SK-N-SH (cell line): ENCODE results near the gene MYL5. TPM values are rescaled to one million over a fixed set of nuclear protein-coding genes. Genes with fewer than 3 reads are reported as not detected.

Experiments
- CTCF ChIA-PET: fragments of 300-600, 350-600 bp; formaldehyde crosslinking; extraction: SDS; loops from one replicate; lab custom pipeline; 2021; lab: Yijun Ruan, JAX
- POLR2A ChIA-PET: fragments of 350-600 bp; sonication (Branson Sonifier 250); formaldehyde crosslinking; extraction: SDS; loops from one replicate; lab custom pipeline; 2020; ENCODE audit warnings: antibody characterized with exemption, inconsistent platforms; lab: Yijun Ruan, JAX
- DNase-seq: peaks from one replicate; pipeline ENCODE4 v3.0.0; 2012
- H2AFZ ChIP-seq: fragments of 200-600 bp; sonication (generic); 2 replicates; pipeline ENCODE4 v1.8.1; 2016; ENCODE audit warnings: antibody characterized with exemption, mild to moderate bottlenecking, low read depth
- H3F3A ChIP-seq: fragments of 200-600 bp; sonication (generic); replicated peaks from 2 replicates; pipeline ENCODE3; 2016; ENCODE audit warnings: antibody characterized with exemption, mild to moderate bottlenecking; ENCODE audit not compliant: insufficient read depth
- H3K27ac ChIP-seq, 2 experiments: fragments of 200-500 bp in 1 of 2; fragments of 200-600 bp in 1 of 2; sonication (Bioruptor generic) in 1 of 2; sonication (generic), shearing (Covaris generic) in 1 of 2; 2 replicates each; pipeline versions ENCODE4 v1.5.1 to v1.6.1; 2014 to 2016; ENCODE audit warnings: low read depth in 2 of 2, inconsistent platforms in 1 of 2, low read length in 1 of 2, mild to moderate bottlenecking in 1 of 2, mixed read lengths in 1 of 2
- H3K27me3 ChIP-seq: fragments of 200-600 bp; sonication (generic), shearing (Covaris generic); 2 replicates; pipeline ENCODE4 v1.6.1; 2016; ENCODE audit warnings: mixed run types; ENCODE audit not compliant: insufficient read depth
- H3K36me3 ChIP-seq, 2 experiments: fragments of 200-500 bp in 1 of 2; fragments of 200-600 bp in 1 of 2; sonication (Bioruptor generic) in 1 of 2; sonication (generic) in 1 of 2; replicated peaks in 1 of 2; 2 replicates each; pipeline versions ENCODE3 to v1.5.1; 2014 to 2016; ENCODE audit warnings: low read length in 1 of 2, mild to moderate bottlenecking in 1 of 2; ENCODE audit not compliant: insufficient read depth in 2 of 2, control insufficient read depth in 1 of 2
- H3K4me1 ChIP-seq, 2 experiments: fragments of 200-500 bp in 1 of 2; fragments of 200-600 bp in 1 of 2; sonication (Bioruptor generic) in 1 of 2; sonication (generic), shearing (Covaris generic) in 1 of 2; 2 replicates each; pipeline versions ENCODE4 v1.5.1 to v1.6.1; 2014 to 2016; ENCODE audit warnings: low read depth in 1 of 2, low read length in 1 of 2, mixed run types in 1 of 2; ENCODE audit not compliant: insufficient read depth in 2 of 2, control insufficient read depth in 1 of 2
- H3K4me2 ChIP-seq: fragments of 200-600 bp; sonication (generic), shearing (Covaris generic); 2 replicates; pipeline ENCODE4 v1.6.1; 2017; ENCODE audit warnings: mixed run types
- H3K4me3 ChIP-seq, 2 experiments: fragments of 200-500 bp in 1 of 2; fragments of 200-600 bp in 1 of 2; sonication (Bioruptor generic) in 1 of 2; sonication (generic), shearing (Covaris generic) in 1 of 2; 2 replicates each; pipeline versions ENCODE4 v1.5.1 to v1.8.1; 2014 to 2016; ENCODE audit warnings: low read depth in 2 of 2, inconsistent platforms in 1 of 2, low read length in 1 of 2, mild to moderate bottlenecking in 1 of 2, mixed read lengths in 1 of 2, moderate library complexity in 1 of 2
- H3K79me2 ChIP-seq: fragments of 200-600 bp; sonication (generic); 2 replicates; pipeline ENCODE4 v1.8.1; 2017; ENCODE audit warnings: mild to moderate bottlenecking; ENCODE audit not compliant: insufficient read depth
- H3K9ac ChIP-seq: fragments of 200-600 bp; sonication (generic); 2 replicates; pipeline ENCODE4 v1.6.1; 2017; ENCODE audit warnings: mixed run types
- H3K9me2 ChIP-seq: fragments of 200-600 bp; sonication (generic); 2 replicates; pipeline ENCODE4 v1.6.1; 2017; ENCODE audit warnings: mixed run types
- H3K9me3 ChIP-seq: fragments of 200-600 bp; sonication (generic); 2 replicates; pipeline ENCODE4 v1.6.1; 2017; ENCODE audit warnings: mixed run types, mild to moderate bottlenecking, moderate library complexity
- H4K20me1 ChIP-seq: fragments of 200-600 bp; sonication (generic); 2 replicates; pipeline ENCODE4 v1.6.1; 2017; ENCODE audit warnings: mild to moderate bottlenecking, mixed run types; ENCODE audit not compliant: insufficient read depth
- ELF1 ChIP-seq: IDR thresholded peaks from 2 replicates; pipeline ENCODE4 v1.4.0; 2012
- EP300 ChIP-seq, 2 experiments: IDR thresholded peaks; 2 replicates each; pipeline versions ENCODE4 v1.4.0 to v1.6.1; 2012; ENCODE audit warnings: borderline replicate concordance in 1 of 2, low read depth in 1 of 2, low read length in 1 of 2
- JUND ChIP-seq: IDR thresholded peaks from 2 replicates; pipeline ENCODE4 v1.4.0; 2012
- MEF2A ChIP-seq: IDR thresholded peaks from 2 replicates; pipeline ENCODE4 v1.4.0; 2012; ENCODE audit warnings: low read depth, borderline replicate concordance
- POLR2AphosphoS5 ChIP-seq: IDR thresholded peaks from 2 replicates; pipeline ENCODE4 v1.6.1; 2012; ENCODE audit warnings: low read depth, low read length
- RAD21 ChIP-seq: IDR thresholded peaks from 2 replicates; pipeline ENCODE4 v1.6.1; 2012; ENCODE audit warnings: mild to moderate bottlenecking, low read length
- RFX5 ChIP-seq: IDR thresholded peaks from 2 replicates; pipeline ENCODE4 v1.6.1; 2012; ENCODE audit warnings: mild to moderate bottlenecking, improper control_type of control experiment, low read length
- RXRA ChIP-seq: IDR thresholded peaks from 2 replicates; pipeline ENCODE4 v1.4.0; 2012; ENCODE audit warnings: low read depth, mild to moderate bottlenecking, borderline replicate concordance
- SMC3 ChIP-seq: IDR thresholded peaks from 2 replicates; pipeline ENCODE4 v1.6.1; 2012; ENCODE audit warnings: low read depth, low read length, improper control_type of control experiment
- TEAD4 ChIP-seq: IDR thresholded peaks from 2 replicates; pipeline ENCODE4 v1.4.0; 2012; ENCODE audit warnings: mild to moderate bottlenecking, borderline replicate concordance; ENCODE audit not compliant: insufficient read depth
- WGBS: methylation state at CpG from one replicate; pipeline ENCODE4 v1.1.6; 2017; ENCODE audit warnings: low lambda C conversion rate; 5-methylcytosine and 5-hydroxymethylcytosine counted together
- polyA plus RNA-seq, 3 experiments: library from polyadenylated mRNA; depleted of rRNA; stranded (reverse); fragments of >200 nt; gene quantifications; 2 replicates each; pipeline ENCODE4 v1.2.3, GENCODE V29; 2012
- TF ChIP-seq, protein P1 (sequence below): fragments of 200-600 bp; sonication (generic); IDR thresholded peaks from 2 replicates; pipeline ENCODE4 v1.6.1; 2017; ENCODE audit warnings: antibody characterized with exemption, mild to moderate bottlenecking, moderate library complexity
- TF ChIP-seq, protein P2 (sequence below): IDR thresholded peaks from 2 replicates; pipeline ENCODE4 v1.4.0; 2012; ENCODE audit warnings: low read depth, borderline replicate concordance
- TF ChIP-seq, protein P3 (sequence below): IDR thresholded peaks from 2 replicates; pipeline ENCODE4 v1.4.0; 2012; ENCODE audit warnings: low read depth, borderline replicate concordance
- TF ChIP-seq, protein P4 (sequence below): fragments of 150-350 bp; IDR thresholded peaks from 2 replicates; pipeline ENCODE4 v1.6.1; 2016; ENCODE audit warnings: mild to moderate bottlenecking, low read depth, low read length

MYL5 gene
- polyA plus RNA-seq, 1 of the 3 experiments (the other 2 are of a cell fraction), result 46.9 TPM

DNA sequence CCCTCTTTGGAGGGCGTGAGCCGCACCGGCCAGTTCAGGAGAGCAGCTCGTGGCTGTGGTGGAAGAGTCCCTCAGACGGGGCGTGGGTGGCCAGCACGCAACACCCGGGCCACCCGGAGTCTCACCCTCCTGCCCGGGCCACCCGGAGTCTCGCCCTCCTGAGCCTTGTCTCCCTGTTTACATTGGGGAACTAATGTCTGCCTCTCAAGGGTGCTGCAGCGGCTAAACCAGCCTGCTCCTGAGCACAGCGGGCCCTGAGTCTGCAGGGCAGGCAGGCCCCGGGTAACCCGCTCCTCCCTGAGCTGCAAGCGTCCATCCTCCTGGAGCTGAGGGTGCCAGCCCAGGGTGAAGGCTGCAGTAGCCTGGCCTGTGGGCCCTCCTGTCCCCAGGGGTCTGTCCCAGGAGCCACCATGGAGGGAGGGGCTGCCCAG is 46.0 kb upstream of the MYL5 start:
- H3K4me3 ChIP-seq, result no peak overlapping the region
- no peak for DNase-seq
- no peaks in the 10 kb centered on the region for H3K36me3 ChIP-seq
- H3K4me2 ChIP-seq, result no peak overlapping the region
- no peaks in the 10 kb centered on the region for H4K20me1 ChIP-seq
- no peak overlapping the region for H3K27ac ChIP-seq
- H3K9me3 ChIP-seq, result no peaks in the 10 kb centered on the region
- CTCF ChIA-PET, result no interaction called here
- H3F3A ChIP-seq, result no peaks in the 10 kb centered on the region
- H3K79me2 ChIP-seq, result no peaks in the 10 kb centered on the region
- no CpG with 5 or more reads among the region's 17 CpGs for WGBS
- no peaks in the 10 kb centered on the region for H3K9me2 ChIP-seq
- H3K4me1 ChIP-seq, result no peaks in the 10 kb centered on the region
- POLR2A ChIA-PET, result no interaction called here
- no peaks in the 10 kb centered on the region for H3K27me3 ChIP-seq
- no peak for TF ChIP-seq POLR2AphosphoS5
- no peak overlapping the region for H3K9ac ChIP-seq
- no peak overlapping the region for H2AFZ ChIP-seq

DNA sequence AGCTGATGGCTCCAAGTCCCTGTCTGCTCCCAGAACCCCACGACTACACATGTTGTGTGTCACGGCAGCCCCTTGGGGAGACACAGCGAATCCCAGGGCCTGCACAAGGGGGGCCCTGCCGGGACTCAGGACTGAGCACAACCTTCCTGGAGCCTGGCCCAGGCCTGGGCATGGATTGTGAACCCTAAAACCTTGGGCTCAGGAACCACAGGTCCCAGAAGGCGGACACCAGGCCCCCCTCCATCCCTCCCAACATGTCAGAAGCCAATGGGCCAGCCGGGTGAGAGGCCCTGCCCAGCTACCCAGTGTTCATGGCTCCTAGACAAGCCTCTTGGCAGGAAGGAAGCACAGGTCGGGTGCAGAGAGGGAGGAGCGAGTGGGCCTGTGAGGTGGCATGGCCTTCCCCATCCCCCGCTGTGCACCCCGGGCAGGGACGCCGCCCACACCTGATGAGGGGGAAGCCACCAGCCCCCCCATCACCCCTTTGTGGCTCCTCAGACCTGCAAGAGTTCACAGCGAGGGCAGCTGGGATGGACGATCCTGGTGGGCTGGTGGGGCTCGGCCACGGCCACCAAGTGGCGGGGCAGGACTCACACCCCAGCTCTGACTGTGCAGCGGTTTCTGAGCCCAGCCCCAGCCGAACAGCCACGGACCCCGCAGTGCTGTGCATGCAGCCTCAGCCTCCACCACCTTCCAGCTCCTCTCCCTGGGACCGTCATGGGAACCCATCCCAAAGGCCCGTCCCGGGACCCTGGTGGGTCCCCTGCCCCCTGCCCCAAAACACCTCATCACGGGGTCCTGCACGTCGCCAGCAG is 45.3 kb upstream of the MYL5 start:
- TF ChIP-seq, protein P1, sequence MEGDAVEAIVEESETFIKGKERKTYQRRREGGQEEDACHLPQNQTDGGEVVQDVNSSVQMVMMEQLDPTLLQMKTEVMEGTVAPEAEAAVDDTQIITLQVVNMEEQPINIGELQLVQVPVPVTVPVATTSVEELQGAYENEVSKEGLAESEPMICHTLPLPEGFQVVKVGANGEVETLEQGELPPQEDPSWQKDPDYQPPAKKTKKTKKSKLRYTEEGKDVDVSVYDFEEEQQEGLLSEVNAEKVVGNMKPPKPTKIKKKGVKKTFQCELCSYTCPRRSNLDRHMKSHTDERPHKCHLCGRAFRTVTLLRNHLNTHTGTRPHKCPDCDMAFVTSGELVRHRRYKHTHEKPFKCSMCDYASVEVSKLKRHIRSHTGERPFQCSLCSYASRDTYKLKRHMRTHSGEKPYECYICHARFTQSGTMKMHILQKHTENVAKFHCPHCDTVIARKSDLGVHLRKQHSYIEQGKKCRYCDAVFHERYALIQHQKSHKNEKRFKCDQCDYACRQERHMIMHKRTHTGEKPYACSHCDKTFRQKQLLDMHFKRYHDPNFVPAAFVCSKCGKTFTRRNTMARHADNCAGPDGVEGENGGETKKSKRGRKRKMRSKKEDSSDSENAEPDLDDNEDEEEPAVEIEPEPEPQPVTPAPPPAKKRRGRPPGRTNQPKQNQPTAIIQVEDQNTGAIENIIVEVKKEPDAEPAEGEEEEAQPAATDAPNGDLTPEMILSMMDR, result no peak
- TF ChIP-seq, protein P2, sequence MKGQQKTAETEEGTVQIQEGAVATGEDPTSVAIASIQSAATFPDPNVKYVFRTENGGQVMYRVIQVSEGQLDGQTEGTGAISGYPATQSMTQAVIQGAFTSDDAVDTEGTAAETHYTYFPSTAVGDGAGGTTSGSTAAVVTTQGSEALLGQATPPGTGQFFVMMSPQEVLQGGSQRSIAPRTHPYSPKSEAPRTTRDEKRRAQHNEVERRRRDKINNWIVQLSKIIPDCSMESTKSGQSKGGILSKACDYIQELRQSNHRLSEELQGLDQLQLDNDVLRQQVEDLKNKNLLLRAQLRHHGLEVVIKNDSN, result no peak
- TF ChIP-seq ELF1, result no peak
- TF ChIP-seq, all 33 proteins: peak for 0
- H3K27ac ChIP-seq, result no peak overlapping the region
- WGBS, result 57% methylated on average over 12 of the region's 27 CpGs
- no peak overlapping the region for H3K4me3 ChIP-seq
- no peaks in the 10 kb centered on the region for H3K27me3 ChIP-seq
- no peaks in the 10 kb centered on the region for H4K20me1 ChIP-seq
- H3K9me3 ChIP-seq, result no peaks in the 10 kb centered on the region
- H3K9ac ChIP-seq, result no peak overlapping the region
- DNase-seq, result peak; percentile 16
- CTCF ChIA-PET, result no interaction called here
- no peaks in the 10 kb centered on the region for H3K9me2 ChIP-seq
- POLR2A ChIA-PET, result no interaction called here
- no peaks in the 10 kb centered on the region for H3K4me1 ChIP-seq
- H3F3A ChIP-seq, result no peaks in the 10 kb centered on the region
- no peaks in the 10 kb centered on the region for H3K36me3 ChIP-seq
- H3K4me2 ChIP-seq, result no peak overlapping the region
- H3K79me2 ChIP-seq, result no peaks in the 10 kb centered on the region
- H2AFZ ChIP-seq, result no peak overlapping the region

DNA sequence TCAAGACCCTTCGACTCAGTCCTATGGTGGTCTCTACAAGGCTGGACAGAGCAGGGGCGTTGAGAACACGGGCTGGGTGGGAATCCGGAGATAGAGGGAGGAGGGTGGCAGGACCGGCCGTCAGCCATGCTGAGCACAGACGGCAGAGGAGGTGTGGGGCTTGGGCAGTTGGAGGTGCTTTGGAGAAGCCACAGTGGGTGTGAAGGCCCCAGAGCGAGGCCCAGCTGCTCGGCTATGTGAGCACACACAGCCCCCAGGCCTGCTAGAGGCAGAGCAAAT is 44.8 kb upstream of the MYL5 start:
- H3K4me1 ChIP-seq, result no peaks in the 10 kb centered on the region
- H3K79me2 ChIP-seq, result no peaks in the 10 kb centered on the region
- H3K9ac ChIP-seq, result no peak overlapping the region
- peak; percentile 27 for DNase-seq
- no peaks in the 10 kb centered on the region for H3K9me2 ChIP-seq
- H3K36me3 ChIP-seq, result no peaks in the 10 kb centered on the region
- H4K20me1 ChIP-seq, result no peaks in the 10 kb centered on the region
- H3K27ac ChIP-seq, result no peak overlapping the region
- ChIA-PET CTCF (no interaction called here), POLR2A (no interaction called here)
- 58% methylated on average over 8 of the region's 9 CpGs for WGBS
- H3F3A ChIP-seq, result no peaks in the 10 kb centered on the region
- H3K9me3 ChIP-seq, result no peaks in the 10 kb centered on the region
- no peak overlapping the region for H2AFZ ChIP-seq
- no peak overlapping the region for H3K4me3 ChIP-seq
- H3K4me2 ChIP-seq, result no peak overlapping the region
- H3K27me3 ChIP-seq, result no peaks in the 10 kb centered on the region
- TF ChIP-seq MEF2A, result no peak
- TF ChIP-seq, protein P3, sequence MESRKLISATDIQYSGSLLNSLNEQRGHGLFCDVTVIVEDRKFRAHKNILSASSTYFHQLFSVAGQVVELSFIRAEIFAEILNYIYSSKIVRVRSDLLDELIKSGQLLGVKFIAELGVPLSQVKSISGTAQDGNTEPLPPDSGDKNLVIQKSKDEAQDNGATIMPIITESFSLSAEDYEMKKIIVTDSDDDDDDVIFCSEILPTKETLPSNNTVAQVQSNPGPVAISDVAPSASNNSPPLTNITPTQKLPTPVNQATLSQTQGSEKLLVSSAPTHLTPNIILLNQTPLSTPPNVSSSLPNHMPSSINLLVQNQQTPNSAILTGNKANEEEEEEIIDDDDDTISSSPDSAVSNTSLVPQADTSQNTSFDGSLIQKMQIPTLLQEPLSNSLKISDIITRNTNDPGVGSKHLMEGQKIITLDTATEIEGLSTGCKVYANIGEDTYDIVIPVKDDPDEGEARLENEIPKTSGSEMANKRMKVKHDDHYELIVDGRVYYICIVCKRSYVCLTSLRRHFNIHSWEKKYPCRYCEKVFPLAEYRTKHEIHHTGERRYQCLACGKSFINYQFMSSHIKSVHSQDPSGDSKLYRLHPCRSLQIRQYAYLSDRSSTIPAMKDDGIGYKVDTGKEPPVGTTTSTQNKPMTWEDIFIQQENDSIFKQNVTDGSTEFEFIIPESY, result no peak
- no peak for TF ChIP-seq EP300 (IDR thresholded peaks at IDR 0.05; ENCODE audit: borderline replicate concordance in 1 of 2, low read depth in 1 of 2, low read length in 1 of 2)
- TF ChIP-seq JUND, result no peak
- no peak for TF ChIP-seq RAD21
- TF ChIP-seq RXRA, result no peak
- no peak for TF ChIP-seq SMC3
- TF ChIP-seq, protein P4, sequence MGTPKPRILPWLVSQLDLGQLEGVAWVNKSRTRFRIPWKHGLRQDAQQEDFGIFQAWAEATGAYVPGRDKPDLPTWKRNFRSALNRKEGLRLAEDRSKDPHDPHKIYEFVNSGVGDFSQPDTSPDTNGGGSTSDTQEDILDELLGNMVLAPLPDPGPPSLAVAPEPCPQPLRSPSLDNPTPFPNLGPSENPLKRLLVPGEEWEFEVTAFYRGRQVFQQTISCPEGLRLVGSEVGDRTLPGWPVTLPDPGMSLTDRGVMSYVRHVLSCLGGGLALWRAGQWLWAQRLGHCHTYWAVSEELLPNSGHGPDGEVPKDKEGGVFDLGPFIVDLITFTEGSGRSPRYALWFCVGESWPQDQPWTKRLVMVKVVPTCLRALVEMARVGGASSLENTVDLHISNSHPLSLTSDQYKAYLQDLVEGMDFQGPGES, result no peak
- TF ChIP-seq, protein P1, result no peak
- TF ChIP-seq RFX5, result no peak
- TF ChIP-seq TEAD4, result no peak
